Measurements from ENCODE around the gene ARL10.
"Not testable (repeated sequence)": the region's sequence is repeated elsewhere in the genome, so short reads cannot be mapped to it uniquely, and the experiment has no call there.

ARL10 gene

GRCh38 chr5:176389135-176390123 lies 24.1 kb downstream of the ARL10 start:
- no peak for DNase-seq

DNA sequence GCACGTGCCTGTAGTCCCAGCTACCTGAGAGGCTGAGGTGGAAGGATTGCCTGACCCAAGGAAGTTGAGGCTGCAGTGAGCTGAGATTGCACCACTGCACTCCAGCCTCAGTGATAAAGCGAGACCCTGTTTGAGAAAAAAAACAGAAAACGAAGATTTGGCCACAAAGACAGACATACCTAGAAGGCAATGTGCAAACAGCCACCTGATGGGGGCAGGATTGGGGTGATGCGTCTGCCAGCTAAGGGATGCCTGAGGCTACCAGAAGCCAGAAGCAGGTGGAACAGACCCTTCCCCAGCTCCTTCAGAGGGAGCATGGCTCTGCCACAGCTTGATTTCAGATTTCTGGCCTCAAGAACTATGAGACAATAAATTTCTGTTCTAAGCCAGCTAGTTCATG lies 26.2 kb downstream of the ARL10 start:
- DNase-seq, result no peak

DNA sequence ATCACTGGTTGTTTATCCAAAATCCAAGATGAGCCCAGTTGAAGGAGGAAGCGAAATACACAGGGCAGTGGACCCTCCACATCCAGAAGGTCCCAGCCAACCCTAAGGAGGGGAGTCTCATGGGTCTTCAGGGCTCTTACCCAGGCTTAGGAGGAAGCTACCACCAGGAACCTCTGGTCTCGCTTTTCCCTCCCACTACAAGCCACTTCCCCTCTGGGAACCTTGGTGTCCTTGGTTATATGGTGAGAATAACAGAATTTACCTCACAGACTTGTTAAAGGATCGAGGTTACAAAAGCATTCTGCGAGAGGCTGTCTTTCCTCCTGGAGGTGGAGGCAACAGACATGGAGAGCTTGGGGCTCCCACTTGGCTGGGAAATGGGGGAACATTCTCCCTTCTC lies 26.7 kb downstream of the ARL10 start:
- DNase-seq, result no peak

DNA sequence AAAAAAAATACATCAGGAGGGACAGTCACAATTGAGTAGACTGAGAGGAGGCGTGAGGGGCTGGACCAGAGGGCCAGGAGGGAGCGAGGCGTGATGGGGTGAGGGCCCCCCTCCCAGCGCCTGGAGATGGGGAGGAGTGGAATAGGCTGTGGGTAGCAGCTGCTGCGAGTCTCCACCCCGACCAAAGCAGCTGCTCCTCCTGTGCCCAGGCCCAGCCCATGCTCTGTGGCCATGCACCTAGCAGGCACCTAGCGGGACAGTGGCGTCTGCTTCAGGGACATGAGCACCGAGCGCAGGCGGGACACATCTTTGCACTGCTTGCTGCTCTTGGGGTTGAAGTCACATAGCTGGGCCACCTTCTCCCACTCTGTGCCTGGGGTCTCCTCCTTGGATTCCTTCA lies 27.2 kb downstream of the ARL10 start:
- no peak for DNase-seq

GRCh38 chr5:176394096-176394495 lies 28.8 kb downstream of the ARL10 start:
- no peak for DNase-seq

DNA sequence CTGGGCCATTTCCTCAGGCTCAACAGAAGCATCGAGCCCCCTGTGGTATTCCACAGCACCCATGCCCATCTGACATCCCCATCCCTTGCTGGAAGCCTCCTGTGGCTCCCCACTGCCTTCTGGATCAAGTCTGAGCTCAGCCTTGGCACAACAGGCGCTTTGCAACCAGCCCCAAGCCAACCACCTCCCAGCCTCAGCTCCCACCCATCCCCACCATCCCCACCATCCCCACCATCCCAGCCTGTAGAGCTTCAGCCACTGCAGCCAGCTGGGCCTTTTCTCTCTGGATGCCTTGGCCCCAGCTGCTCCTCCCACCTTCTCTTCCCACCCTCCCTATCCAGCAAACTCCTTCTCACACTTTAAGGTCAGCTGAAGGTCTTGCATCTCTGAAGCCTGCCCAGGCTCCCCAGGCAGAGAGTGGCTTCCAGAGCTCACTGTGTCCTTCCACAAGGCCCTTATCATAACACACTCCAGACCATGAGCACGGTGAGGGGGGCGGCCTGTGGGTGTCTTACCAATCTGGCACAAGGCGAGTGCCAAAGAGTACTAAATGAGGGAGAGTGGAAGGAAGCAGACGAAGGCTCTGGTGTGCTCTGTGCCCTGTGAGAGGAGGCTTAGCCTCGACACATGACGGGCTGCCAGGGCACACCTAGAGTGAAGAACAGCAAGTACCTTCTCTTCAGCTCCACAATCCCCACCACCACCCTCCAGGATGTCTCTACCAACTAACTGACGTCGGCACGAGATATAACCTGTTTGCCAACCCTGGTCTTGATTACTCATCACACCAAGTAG lies 29.8 kb downstream of the ARL10 start:
- no peak for DNase-seq

DNA sequence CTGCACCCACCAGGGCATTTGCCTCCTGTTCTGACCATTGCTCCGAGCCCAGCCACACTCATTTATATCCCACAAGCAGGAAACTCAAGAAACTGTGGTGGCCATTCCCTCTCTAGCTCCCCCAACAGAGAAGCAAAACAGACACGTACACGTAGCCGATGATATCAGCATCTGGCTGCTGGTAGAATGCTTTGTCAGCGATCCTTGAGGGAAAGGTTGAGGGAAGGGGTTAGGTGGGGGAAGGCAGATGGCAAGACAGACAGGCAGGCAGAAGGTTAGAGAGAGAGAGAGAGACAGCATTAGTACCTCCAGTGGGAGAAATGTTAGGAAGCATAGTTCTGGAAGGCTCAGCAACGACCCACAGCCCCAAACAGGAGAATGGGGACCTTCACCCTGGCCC lies 31.0 kb downstream of the ARL10 start:
- DNase-seq, result no peak

DNA sequence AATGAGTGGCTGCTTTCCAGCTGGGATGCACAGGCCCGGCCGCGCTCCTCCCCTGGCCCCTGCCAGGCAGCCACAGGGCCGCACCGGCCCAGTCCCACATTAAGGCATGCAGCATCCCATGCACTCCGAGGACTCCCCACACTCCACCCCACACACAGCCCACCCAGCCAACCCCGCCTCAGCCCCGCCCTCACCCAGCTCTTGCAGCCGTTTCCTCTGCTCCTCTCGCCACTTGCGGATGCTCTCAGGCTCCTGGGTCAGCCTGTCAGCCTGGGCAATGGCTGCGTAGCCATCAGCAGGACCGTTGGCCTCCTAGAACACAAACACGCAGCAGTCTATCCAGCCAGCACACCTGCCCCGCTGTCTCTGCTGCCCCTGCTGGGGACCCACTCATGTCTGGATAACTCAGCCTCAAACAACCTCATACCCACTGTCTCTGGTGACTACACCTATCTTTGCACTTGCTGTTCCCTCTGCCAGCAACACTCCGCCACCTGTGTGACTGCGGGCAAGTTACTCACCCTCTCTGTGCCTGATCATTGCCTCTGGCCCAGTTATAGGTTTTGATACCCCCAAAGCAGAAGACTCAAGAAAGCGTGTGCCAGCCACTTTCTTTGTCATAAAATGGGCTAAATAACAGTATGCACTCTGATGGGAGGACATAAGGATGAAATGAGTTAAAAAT lies 32.6 kb downstream of the ARL10 start:
- no peak for DNase-seq

- DNase-seq, result no peak
Measured at GRCh38 chr5:176400382-176401156, 35.3 kb downstream of the ARL10 start.

DNA sequence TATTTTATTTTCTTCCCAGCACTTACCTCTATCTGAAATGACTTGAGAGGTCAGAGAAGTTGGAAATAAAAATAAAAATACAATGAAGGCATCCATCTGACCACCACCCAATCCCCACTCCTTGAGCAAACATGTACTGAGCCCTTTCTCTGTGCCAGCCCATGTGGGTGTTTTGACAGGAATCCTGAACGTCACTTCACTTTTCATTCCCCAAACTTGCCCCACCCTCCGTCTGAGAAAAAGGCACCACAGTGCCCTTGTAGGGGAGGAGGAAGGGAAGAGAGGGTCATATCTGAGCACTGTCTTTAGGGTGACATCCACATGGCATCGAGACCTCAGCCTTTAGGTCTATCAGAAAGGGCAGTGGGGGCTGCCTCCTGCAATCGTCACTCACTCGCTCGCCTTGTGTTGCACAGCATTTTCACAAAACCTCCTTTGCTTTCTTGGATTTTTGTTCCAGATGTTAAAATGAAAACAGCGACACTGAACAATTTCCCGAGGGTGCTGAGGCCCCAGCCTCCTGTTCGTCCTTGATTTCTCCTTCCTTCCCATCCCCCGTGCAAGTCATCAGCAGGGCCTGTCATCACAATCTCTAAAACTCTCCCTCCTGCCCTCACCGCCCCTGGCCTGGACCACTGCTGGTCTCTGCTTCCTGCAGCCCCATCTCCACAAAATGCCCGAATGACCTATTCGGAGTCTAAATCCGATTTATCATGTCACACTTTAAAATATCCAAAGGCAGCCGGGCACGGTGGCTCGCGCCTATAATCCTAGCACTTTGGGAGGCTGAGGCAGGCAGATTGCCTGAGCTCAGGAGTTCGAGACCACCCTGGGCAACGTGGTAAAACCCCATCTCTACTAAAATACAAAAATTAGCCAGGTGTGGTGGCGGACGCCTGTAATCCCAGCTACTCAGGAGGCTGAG lies 36.3 kb downstream of the ARL10 start:
- no peak for DNase-seq

GRCh38 chr5:176405656-176406435 lies 40.6 kb downstream of the ARL10 start:
- DNase-seq, result no peak

DNA sequence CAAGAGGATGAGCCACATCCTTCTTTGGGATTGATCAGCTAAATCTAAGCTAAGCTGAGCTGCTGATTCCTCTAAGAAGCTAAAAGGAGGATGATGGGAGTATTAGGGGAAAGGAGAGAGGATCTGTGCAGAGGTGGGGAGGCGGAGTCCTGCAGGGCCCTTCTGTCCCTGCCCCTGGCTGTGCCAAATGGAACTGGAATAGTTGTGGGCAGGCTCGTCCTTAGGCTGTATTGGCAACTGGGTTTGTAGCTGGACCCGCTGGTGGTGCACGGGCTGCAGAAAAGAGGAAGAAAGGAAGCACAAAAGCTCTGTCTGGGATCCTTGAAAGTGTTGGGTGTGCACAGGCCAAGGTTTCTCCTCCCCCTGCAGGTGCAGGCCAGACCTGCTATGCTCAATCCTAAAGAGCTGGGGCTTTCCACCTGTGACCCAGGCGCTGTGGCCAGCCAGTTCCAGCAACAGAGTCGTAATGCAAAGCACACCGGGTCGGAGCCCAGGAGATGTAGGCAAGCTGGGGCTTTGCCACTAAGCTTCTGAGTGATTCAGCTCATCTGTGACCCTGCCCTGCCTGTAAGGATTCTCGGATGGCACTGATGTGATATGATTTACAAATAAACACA lies 41.3 kb downstream of the ARL10 start:
- no peak for DNase-seq

- no peak for DNase-seq
Measured at GRCh38 chr5:176407456-176408251, 42.4 kb downstream of the ARL10 start.

DNA sequence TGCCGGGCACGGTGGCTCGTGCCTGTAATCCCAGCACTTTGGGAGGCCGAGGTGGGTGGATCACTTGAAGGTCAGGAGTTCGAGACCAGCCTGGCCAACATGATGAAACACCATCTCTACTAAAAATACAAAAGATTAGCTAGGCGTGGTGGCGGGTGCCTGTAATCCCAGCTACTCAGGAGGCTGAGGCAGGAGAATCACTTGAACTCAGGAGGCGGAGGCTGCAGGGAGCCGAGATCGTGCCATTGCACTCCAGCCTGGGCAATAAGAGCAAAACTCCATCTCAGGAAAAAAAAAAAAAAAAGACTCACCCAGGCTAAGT lies 42.9 kb downstream of the ARL10 start:
- DNase-seq, result not testable (repeated sequence)

DNA sequence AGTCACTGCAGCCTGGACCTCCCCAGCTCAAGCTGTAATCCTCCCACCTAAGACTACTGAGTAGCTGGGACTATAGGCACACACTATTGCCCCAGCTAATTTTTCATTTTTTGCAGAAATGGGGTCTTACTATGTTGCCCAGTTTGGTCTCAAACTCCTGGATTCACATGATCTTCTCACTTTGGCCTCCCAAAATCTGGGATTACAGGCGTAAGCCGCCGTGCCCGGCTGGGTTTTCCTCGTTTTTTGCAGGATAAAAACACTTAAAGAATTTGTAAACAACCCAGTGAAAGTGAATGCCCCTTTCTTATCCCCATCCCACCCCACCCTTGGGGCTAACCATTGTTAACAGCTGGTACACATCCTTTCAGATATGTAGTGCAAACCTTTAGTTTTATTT lies 43.3 kb downstream of the ARL10 start:
- DNase-seq, result no peak

- DNase-seq, result no peak
Measured at GRCh38 chr5:176409765-176410164, 44.5 kb downstream of the ARL10 start.

GRCh38 chr5:176410486-176411180 lies 45.3 kb downstream of the ARL10 start:
- no peak for DNase-seq

DNA sequence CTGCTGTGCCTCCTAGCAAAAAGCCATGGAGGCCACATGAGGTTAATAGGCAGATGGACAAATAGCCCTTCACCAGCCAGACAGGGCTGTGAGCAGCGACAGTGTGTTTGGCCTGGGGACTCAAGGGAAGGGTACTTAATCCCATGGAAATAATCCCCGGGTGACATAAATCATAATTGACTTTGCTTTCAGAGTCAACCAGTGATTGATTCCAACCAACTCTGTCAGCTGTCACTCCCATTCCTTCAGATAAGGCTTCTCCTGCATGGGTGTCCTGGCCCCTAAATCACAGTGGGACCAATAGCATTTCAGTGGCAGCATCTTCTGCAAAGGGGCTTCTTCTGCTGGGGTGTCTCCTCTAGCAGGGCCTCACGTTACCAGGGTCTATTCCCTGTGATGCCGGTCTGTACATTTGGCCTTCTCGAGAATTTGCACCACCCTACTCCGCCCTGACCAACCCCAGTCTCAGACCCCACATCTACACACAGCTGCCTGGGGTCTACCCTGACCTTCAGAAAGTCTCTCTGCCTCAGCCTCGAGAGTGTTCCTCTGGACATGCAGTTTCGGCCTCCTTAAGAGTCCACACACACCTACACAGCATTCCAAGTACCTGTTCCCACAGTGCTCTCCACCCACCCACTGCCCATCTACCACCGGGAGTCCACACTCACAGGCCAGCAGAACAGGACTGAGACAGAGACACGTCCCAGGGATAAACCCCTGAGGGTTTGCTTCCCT lies 47.4 kb downstream of the ARL10 start:
- DNase-seq, result no peak
